ENCODE measurements around the gene PRPF38B.
A peak's percentile ranks its signal among the peaks of the same experiment; 100 is the strongest.
"Not testable (repeated sequence)": the region's sequence is repeated elsewhere in the genome, so short reads cannot be mapped to it uniquely, and the experiment has no call there.

PRPF38B gene, protein sequence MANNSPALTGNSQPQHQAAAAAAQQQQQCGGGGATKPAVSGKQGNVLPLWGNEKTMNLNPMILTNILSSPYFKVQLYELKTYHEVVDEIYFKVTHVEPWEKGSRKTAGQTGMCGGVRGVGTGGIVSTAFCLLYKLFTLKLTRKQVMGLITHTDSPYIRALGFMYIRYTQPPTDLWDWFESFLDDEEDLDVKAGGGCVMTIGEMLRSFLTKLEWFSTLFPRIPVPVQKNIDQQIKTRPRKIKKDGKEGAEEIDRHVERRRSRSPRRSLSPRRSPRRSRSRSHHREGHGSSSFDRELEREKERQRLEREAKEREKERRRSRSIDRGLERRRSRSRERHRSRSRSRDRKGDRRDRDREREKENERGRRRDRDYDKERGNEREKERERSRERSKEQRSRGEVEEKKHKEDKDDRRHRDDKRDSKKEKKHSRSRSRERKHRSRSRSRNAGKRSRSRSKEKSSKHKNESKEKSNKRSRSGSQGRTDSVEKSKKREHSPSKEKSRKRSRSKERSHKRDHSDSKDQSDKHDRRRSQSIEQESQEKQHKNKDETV

DNA sequence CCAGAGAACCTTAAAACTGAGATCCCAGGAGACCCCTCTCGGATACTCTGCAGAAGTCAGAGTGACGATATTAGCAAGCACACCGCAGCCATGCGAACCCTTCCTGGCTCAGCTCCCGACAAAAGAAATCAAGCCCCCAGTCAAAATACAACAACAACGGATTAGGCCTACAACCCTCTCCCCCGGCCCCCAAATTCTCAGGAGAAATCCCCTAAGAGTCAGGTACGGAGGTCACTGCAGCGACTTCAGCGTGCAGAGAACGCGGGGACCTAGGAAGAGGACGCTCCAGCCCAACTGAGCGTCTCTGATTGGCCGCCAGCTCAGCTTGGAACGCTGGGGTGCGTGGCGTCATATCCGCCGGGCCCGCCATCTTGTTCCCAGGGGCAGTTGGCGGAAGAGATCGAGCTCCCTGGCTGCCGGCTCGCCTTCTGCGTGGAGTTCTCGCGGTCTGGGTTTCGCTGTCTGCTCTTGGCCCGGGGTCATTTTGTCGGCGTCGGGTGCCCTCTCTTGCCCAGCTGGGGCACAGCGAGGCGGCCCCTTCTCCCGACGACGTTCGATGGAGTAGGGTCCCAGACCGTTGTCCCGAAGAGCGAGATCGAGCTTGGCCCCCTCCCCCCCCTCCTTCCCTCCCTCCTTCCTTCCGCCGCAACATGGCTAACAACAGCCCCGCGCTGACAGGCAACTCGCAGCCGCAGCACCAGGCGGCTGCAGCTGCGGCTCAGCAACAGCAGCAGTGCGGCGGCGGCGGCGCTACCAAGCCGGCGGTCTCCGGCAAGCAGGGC, at the start of gene PRPF38B:
TSS of gene PRPF38B (plus strand) at position 369 of the 782 bp plus-strand sequence. CDS start at position 651, 282 bp downstream.
- DNase-seq (ENCODE audit: low spot score) = peak; percentile 95

DNA sequence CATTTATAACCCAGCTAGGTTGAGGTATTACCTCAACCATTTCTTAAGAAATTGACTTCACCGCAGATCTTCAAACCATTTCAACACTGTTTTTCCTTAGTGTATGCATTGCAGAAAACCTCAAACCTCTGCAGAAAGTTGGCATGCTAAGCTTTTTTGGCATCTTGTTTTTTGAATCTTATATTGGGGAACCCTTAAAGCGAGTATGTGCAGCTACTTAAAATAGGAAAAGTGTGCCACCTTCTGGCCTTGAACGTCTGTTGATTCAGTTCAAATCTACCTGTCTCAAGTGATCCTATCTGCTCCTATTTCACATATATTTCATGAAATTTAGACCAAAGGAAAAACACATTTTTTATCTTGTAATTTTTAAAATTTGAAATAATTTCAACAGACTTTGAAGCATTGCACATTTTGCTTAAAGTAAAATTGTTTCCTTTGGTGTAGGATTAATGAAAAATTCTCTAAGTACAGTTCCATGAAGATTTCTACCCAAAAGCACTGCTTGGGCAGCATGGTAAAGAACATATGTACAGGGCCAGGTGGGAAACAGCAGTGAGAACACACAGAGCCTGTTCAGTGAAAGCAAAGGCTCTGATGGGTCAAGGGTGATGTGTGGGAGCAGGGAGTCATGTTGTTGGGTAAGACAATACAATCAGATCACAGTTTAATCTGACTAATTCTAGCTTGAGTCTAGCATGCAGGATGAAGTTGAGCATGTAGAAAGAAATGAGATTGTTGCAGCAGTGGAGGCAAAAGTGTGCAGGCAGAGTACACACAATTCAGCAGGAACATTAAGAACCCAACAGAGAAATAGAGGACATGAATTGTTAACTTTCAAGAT, 48.4 kb upstream of the PRPF38B start:
- peak; percentile 73 for DNase-seq (ENCODE audit: low spot score)

DNA sequence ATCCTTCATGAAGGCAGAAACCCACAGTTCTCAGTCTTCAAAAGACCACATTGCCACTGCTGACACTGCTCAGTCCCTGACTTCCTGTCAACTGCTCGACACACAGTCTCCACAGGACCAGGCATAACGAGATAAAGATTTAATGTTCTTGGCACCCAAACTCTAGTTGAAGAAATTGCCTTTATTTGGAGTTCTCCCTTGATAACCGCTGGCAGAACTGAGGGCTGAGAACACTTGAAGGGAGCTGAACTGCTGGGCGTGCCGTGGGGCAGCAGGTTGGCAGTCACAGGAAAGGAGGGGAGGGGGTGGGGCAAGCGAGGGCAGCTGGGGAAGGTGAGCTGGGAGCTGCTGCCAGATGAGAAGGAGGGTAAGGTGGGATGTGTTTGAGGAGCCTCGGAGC, 47.1 kb upstream of the PRPF38B start:
- DNase-seq (ENCODE audit: low spot score) = no peak

DNA sequence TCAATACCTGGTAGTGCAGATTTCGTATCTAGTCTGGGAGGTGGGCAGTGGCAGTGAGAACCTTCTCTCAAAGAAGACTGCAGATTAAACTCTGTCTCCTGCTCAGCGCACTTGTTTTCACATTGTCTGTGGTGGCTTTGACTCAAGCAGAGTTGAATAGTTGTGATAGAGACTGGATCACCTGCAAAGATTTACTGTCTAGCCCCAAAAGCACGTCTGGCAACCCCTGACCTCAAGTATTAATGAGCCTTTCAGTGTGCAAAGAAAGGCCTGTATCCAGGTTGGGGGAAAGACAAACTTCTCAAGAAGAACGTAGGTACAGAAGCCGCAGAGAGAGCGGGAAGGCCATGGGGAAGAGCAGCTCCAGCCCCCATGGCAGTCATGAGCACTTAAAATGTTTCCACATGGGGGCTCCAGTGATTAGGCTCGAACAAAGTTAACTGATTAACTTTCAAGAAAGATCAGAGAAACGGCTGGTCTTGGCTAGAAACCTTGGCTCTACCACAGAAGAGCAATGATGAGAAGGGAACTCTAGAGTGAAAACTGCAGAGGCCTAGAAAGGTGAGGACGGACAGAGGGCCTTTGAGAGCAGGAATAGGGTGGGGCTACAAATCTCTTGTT, 46.4 kb upstream of the PRPF38B start:
- DNase-seq (ENCODE audit: low spot score) = no peak

DNA sequence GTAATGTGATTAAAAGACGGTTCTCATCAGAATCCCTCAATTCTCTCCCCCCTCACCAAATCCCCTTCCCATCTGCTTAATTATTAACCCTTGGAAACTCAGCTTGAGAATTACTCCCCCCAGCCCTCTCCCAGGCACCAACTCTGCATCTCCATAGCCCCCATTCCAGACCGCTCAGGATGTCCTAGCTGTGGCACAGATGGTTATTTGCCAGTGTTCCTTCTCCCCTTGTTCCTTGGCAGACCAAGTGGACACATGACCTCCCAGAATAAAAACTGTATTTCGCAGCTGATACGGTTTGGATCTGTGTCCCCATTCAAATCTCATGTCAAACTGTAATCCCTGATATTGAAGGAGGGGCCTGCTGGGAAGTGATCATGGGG, 45.9 kb upstream of the PRPF38B start:
- no peak for DNase-seq (ENCODE audit: low spot score)

DNA sequence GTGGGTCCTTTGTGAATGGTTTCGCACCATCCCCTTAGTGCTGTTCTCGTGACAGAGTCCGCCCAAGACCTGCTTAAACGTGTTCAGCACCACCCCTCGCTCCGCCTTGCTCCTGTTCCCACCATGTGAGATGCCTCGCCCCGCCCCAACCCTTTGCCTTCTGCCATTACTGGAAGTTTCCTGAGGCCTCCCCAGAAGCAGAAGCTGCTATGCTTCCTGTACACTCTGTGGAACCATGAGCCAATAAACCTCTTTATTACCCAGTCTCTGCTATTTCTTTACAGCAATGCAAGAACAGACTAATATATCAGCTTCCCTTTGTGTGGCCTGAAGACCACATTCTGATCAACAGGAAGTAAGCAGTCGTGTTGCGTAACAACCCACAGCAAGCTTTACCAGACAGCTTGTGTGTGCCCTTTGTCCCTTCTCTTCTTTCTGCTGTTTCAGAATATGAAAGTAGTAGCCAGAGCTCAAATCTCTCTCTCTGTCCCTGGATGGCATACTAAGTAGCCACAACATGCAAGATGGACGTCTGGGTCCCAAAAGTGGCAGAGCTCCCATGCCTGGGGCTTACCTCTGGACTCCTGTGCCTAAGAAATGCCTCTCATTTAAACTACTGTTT, 45.4 kb upstream of the PRPF38B start:
- peak; percentile 65 for DNase-seq (ENCODE audit: low spot score)

DNA sequence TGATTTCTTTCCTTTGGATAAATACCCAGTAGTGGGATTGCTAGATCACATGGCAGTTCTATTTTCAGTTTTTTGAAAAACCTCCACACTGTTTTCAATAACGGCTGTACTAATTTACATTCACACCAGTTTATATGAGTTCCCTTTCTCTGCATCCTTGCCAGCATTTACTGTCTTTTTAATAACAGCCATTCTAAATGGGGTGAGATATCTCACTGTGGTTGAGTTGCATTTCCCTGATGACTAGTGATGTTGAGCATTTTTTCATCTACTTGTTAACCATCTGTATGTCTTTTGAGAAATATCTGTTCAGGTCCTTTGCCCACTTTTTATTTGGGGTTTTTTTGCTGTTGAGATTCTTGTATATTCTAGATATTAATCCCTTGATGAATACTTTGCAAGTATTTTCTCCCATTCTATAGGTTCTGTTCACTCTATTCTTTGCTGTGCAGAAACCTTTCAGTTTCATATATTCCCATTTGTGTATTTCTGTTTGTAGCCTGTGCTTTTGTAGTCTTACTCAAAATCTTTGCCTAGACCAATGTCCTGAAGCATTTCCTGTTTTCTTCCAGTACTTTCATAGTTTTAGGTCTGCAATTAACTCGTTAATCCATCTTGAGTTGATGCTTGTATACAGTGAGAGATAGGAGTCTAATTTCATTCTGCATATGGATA, 38.5 kb upstream of the PRPF38B start:
- no peak for DNase-seq (ENCODE audit: low spot score)

DNA sequence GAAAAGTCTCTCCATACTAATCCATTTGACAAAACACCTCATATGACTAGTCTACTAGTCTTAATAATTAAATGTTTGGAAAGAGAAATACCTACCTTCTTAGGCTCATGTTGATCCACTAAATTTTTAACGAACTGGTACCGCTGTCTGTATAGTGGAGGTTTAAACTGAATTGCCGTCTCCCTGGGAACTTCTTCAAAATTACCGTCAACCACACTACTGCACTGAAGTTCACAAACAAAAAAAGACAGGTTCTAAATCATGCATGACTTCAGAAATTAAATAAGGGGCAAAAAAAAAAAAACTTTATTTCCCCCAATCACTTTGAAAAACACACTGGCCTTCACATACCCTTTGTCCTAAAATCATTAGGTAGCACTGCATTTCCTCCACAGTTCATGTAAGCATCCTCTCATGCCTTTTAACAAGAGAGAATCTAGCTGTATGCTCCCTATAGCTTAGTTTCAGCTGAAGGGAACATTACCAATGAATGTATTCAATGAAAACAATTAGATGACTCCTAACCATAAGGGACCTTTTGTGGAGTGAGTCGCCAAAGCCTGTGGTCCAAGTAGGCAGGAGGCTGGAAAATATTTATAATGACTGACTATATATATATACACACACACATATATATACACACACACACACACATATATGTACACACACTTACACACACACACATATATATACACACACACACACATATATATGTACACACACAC, 34.6 kb upstream of the PRPF38B start:
- DNase-seq (ENCODE audit: low spot score) = no peak

DNA sequence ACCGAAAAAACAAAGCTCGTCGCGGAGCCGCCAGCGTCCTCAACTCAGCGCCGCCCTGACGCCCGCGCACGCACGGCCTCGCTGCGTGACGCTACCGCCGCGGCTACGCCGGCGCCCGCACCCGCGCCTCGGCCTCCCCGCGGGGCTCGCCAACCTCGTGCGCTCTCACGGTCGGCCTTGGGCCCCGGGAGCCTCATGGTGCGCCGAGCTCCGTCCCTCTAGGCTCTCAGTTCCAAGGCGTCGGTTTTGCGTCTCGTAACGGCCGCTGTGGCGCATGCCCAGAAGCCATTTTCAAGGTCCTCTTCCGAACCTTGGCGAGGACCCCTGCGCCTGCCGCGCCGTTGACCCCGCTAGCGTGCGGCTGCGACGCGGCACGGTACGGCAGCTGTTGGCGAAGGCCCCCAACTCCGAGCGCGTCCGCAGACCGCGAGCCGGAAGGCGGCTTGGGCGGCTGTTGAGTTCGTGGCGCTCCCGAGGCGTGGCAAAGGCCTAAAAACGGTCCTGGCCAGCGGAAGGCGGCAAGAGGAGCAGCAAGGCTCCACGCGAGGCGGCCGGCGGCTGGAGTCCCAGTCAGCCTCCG, 31.0 kb upstream of the PRPF38B start, which contains the start of gene HENMT1:
TSS of gene HENMT1 (minus strand) at position 64 of the 580 bp plus-strand sequence. CDS start 1,209 bp downstream, outside the sequence.
- peak; percentile 50 for DNase-seq (ENCODE audit: low spot score)

DNA sequence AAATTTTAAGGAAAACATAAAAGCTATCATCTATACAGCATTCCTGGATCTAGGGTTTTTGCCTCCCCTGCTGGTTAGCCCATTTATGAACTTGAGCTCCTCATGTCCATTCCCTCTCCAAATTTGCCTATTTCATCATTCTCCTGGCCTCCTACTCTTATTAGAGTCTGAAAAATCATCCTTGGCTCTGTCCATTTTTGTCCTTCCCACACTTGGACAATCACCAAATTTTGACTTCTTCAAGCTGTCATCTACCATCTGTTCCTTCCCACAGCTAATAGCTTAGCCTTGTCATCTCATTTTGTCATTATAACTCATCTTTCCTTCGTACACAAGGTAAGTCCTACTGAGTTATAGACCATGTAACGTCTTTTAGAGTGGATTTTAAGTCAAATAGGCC, 29.0 kb upstream of the PRPF38B start:
- no peak for DNase-seq (ENCODE audit: low spot score)

DNA sequence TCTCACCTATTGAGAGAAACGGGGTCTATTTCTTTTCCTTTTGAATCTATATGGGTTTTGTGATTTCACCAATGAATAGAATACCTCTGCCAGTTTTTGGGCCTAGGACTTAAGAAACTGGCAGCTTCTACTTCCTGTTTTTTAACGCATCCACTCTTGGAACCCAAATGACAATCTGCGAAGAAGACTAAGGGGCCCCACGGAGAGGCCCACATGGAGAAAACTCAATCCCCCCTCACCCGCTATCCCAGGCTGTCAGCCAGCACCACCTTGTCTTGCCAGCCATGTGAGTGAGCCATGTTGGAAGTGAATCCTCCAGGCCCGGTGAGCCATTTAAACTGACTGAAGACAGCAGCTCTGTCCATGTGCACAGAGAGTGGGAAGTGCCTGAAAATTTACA, 27.6 kb upstream of the PRPF38B start:
- DNase-seq (ENCODE audit: low spot score) = no peak

DNA sequence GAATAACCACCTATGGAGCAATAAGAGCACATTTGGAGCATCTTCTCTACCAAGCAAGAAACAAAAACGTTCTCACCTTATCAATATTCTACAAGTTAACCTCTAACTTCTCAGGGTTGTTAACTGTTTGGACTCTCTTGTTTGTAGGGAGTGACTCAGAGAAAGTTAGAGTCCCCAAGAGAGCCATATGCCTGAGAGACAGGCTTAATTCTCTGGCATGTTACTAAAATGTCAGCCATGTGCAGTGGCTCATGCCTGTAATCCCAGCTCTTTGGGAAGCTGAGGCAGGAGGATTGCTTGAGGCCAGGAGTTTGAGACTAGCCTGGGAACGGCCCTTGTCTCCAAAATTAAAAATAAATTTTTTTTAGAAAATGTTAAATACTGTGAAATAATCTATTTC, 27.0 kb upstream of the PRPF38B start:
- no peak for DNase-seq (ENCODE audit: low spot score)

DNA sequence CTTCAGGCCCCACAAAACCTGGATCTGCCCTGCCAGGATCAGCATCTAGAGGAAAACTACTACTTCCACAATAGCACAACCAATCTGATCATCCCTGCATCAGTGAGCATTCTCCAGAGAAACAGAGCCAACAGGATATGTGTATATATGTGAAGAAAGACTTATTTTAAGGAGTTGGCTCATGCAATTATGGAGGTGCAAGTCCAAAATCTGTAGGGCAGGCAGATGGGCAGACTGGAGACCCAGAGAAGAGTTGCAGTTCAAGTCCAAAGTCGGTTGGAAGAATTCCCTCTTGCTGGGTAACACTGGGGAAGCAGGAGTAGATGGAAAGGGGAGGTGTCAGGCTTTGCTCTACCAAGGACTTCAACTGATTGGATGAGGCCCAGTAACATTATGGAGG, 26.3 kb upstream of the PRPF38B start:
- no peak for DNase-seq (ENCODE audit: low spot score)

DNA sequence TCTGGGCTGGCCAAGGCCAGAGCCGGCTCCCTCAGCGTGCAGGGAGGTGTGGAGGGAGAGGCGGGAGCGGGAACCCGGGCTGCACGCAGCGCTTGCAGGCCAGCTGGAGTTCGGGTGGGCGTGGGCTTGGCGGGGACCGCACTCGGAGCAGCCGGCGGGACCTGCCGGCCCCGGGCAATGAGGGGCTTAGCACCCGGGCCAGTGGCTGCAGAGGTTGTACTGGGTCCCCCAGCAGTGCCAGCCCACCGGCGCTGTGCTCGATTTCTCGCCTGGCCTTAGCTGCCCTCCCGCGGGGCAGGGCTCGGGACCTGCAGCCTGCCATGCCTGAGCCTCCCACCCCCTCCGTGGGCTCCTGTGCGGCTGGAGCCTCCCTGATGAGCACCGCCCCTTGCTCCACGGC, 24.7 kb upstream of the PRPF38B start:
- not testable (repeated sequence) for DNase-seq (ENCODE audit: low spot score)

DNA sequence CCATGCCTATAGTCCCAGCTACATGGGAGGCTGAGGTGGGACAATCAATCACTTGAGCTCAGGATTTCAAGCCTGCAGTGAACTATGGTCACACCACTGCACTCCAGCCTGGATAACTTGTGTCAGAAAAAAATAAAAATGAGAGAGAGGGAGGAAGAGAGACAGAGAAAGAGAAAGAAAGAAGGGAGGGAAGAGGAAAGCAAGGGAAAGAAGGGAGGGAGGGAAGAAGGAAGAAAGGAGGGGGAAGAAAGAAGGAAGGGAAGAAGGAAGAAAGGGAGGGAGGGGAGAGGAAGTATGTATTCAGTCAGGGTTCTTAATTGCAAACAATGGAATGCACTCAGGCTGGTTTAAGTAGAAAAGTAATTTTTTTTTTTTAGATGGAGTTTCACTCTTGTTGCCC, 23.3 kb upstream of the PRPF38B start:
- no peak for DNase-seq (ENCODE audit: low spot score)

DNA sequence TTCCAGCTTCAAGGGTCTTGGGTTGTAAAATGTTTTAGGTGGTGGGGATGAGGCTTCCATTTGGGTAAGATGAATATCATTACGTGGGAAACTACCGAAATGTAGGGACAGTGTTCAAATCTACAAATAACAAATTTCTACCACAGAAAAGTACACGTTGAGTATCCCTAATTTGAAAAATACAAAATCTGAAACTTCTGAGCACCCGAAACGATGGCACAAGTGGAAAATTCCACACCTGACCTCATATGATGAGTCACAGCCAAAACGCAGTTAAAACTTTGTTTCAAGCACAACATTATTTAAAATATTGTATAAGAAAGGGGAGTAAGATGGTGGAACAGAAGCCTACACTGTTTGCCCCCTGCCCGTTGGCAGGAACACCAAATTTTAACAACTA, 22.4 kb upstream of the PRPF38B start:
- DNase-seq (ENCODE audit: low spot score) = no peak

DNA sequence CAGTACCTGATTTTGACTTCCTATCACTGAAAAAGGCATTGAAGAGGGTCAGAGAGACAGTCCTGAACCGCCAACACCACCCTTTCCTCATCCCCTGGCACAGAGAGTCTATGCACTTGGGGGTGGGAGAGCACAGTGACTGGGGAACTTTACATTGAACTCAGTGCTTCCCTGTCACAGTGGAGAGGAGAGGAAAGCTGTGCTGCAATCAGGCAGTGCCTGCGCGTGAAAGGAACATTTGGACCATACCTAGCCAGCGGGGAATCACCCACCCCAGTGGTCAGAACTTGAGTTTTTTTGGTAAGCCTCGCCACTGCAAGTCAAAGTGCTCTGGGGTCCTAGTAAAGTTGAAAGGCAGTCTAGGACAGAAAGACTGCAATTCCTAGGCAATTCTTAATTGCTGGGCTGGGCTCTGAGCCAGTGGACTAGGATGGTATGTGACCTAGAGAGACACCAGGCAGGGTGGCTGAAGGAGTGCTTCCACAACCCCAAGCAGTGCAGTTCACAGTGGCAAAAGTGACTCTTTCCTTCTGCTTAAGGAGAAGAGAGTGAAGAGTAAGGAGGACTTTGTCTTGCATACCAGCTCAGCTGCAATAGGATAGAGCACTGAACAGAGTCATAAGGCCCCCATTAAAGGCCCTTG, 21.9 kb upstream of the PRPF38B start:
- no peak for DNase-seq (ENCODE audit: low spot score)

DNA sequence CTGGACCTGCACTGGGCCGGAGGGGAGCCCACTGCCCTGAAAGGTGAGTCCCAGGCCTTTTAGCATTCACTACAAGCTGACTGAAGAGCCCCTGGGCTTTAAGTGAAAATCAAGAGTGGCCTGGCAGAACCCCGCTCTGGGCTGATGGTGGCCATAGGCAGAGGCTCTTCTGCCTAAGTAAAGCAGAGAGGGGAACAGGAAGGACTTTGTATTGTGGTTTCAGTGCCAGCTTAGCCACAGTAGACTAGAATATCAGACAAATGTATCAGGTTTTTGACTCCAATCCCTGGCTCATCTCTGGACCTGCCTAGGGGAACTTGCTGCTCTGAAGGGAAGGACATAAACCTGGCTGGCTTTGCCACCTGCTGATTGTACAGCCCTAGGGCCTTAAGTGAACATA, 21.0 kb upstream of the PRPF38B start:
- no peak for DNase-seq (ENCODE audit: low spot score)

DNA sequence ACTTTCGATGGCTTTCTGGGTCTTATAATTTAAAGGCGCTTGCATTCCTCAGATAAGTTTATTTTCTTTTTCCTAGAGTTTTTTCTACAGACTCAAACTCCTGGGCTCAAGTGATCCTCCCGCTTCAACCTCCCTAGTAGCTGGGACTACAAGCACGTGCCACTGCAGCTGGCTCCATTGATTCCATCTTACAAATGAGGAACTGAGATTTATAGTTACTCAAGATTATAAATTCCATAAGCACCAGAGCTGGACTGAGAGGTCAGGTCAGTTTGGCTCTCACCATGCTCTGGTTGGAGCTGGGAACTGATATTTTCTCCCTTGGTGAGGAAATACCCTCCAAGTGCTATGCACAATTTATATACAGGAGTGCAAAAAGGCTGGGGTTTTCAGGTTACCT, 13.4 kb upstream of the PRPF38B start:
- no peak for DNase-seq (ENCODE audit: low spot score)
